Neural crest cell (in vitro differentiated cells): ENCODE results near the gene SORCS2. TPM values are rescaled to one million over a fixed set of nuclear protein-coding genes. Genes with fewer than 3 reads are reported as not detected.
A peak's percentile ranks its signal among the peaks of the same experiment; 100 is the strongest.

Experiments used
- DNase-seq: peaks from one replicate; pipeline ENCODE4 v3.0.0; 2021; ENCODE audit warnings: low read depth, mixed read lengths, low spot score
- H3K27ac Mint-ChIP-seq: one replicate; pipeline ENCODE4 v1.8.0; 2021; ENCODE audit warnings: mild to moderate bottlenecking, mixed read lengths; ENCODE audit not compliant: unreplicated experiment
- H3K27me3 Mint-ChIP-seq: 2 replicates; pipeline ENCODE4 v1.8.0; 2021; ENCODE audit warnings: low read depth, mild to moderate bottlenecking, mixed read lengths
- H3K36me3 Mint-ChIP-seq: 2 replicates; pipeline ENCODE4 v1.8.0; 2021; ENCODE audit warnings: low read depth, mild to moderate bottlenecking, mixed read lengths
- H3K4me1 Mint-ChIP-seq: 2 replicates; pipeline ENCODE4 v1.8.0; 2021; ENCODE audit warnings: mixed read lengths
- H3K4me3 Mint-ChIP-seq: one replicate; pipeline ENCODE4 v1.8.0; 2021; ENCODE audit warnings: mild to moderate bottlenecking, mixed read lengths
- H3K9me3 Mint-ChIP-seq: 2 replicates; pipeline ENCODE4 v1.8.0; 2021; ENCODE audit warnings: mixed read lengths
- CTCF ChIP-seq: fragments of 200-600 bp; sonication (generic); conservative IDR thresholded peaks from 2 replicates; pipeline ENCODE4 v1.5.0; 2021; ENCODE audit warnings: antibody characterized with exemption, mild to moderate bottlenecking
- total RNA-seq: library from RNA; stranded (reverse); gene quantifications from 2 replicates; pipeline ENCODE4 v1.2.1, GENCODE V29; 2021

The SORCS2 gene
- total RNA-seq, 1 donor from 2014 or later = 1.1 TPM

GRCh38 chr4:7740866-7741525 is 548.7 kb downstream of the SORCS2 start:
- TF ChIP-seq CTCF = no peak
- Mint-ChIP-seq H3K36me3 (no peaks in the 10 kb centered on the region), H3K27ac (no peak overlapping the region), H3K4me3 (no peak overlapping the region), H3K4me1 (no peaks in the 10 kb centered on the region), H3K27me3 (no peaks in the 10 kb centered on the region), H3K9me3 (no peaks in the 10 kb centered on the region)
- no peak for DNase-seq

- Mint-ChIP-seq H3K4me3 (no peak overlapping the region), H3K27ac (no peak overlapping the region), H3K4me1 (no peaks in the 10 kb centered on the region), H3K9me3 (no peaks in the 10 kb centered on the region), H3K36me3 (no peaks in the 10 kb centered on the region), H3K27me3 (no peaks in the 10 kb centered on the region)
- DNase-seq = no peak
- TF ChIP-seq CTCF = no peak
These were observed 549.8 kb downstream of the SORCS2 start for GRCh38 chr4:7741946-7742806.

- no peak for TF ChIP-seq CTCF
- H3K36me3 Mint-ChIP-seq = no peaks in the 10 kb centered on the region
- H3K4me3 Mint-ChIP-seq = no peak overlapping the region
- no peak overlapping the region for H3K27ac Mint-ChIP-seq
- no peak for DNase-seq
- no peaks in the 10 kb centered on the region for H3K4me1 Mint-ChIP-seq
- H3K9me3 Mint-ChIP-seq = no peaks in the 10 kb centered on the region
- H3K27me3 Mint-ChIP-seq = no peaks in the 10 kb centered on the region
These were observed 550.5 kb downstream of the SORCS2 start for GRCh38 chr4:7742807-7743280.

- H3K4me1 Mint-ChIP-seq = no peaks in the 10 kb centered on the region
- no peaks in the 10 kb centered on the region for H3K27me3 Mint-ChIP-seq
- TF ChIP-seq CTCF = no peak
- DNase-seq = no peak
- no peak overlapping the region for H3K4me3 Mint-ChIP-seq
- no peak overlapping the region for H3K27ac Mint-ChIP-seq
- no peaks in the 10 kb centered on the region for H3K36me3 Mint-ChIP-seq
- no peaks in the 10 kb centered on the region for H3K9me3 Mint-ChIP-seq
These were observed 551.9 kb downstream of the SORCS2 start for GRCh38 chr4:7744142-7744804.

- Mint-ChIP-seq H3K27me3 (no peaks in the 10 kb centered on the region), H3K4me1 (no peaks in the 10 kb centered on the region), H3K27ac (peak overlapping the region; percentile 3), H3K4me3 (no peak overlapping the region), H3K36me3 (no peaks in the 10 kb centered on the region), H3K9me3 (no peaks in the 10 kb centered on the region)
- TF ChIP-seq CTCF = no peak
- no peak for DNase-seq
These were observed 553.1 kb downstream of the SORCS2 start for GRCh38 chr4:7745301-7745885.
